ENCODE results near the gene SH2D4B. TPM values are rescaled to one million over a fixed set of nuclear protein-coding genes. Genes with fewer than 3 reads are reported as not detected.

SH2D4B gene
- total RNA-seq, 4 donors from 2014 or later, result 0.18 to 0.23 TPM; not detected in 2

GRCh38 chr10:80670774-80671173 is 133.1 kb downstream of the SH2D4B start:
- WGBS, result 90% methylated on average over 6 of the region's 6 CpGs

GRCh38 chr10:80671847-80672246 is 134.1 kb downstream of the SH2D4B start:
- Histone ChIP-seq H3K27ac (no peak overlapping the region), H3K4me1 (no peaks in the 10 kb centered on the region), H3K36me3 (no peaks in the 10 kb centered on the region), H3K27me3 (no peaks in the 10 kb centered on the region), H3K9me3 (no peaks in the 10 kb centered on the region), H3K4me3 (no peak overlapping the region)
- TF ChIP-seq POLR2A (IDR thresholded peaks at IDR 0.05) (no peak), CTCF (IDR thresholded peaks at IDR 0.05) (no peak), POLR2AphosphoS5 (IDR thresholded peaks at IDR 0.05) (no peak), EP300 (IDR thresholded peaks at IDR 0.05) (no peak)
- no peak for DNase-seq (ENCODE audit: low spot score in 2 of 2)
- 81% methylated on average over 5 of the region's 5 CpGs for WGBS

More at GRCh38 chr10:80670774-80671173, 133.1 kb downstream of the SH2D4B start:
- TF ChIP-seq CTCF (IDR thresholded peaks at IDR 0.05) (no peak), EP300 (IDR thresholded peaks at IDR 0.05) (no peak), POLR2A (IDR thresholded peaks at IDR 0.05) (no peak), POLR2AphosphoS5 (IDR thresholded peaks at IDR 0.05) (no peak)
- DNase-seq (ENCODE audit: low spot score in 2 of 2), result no peak
- Histone ChIP-seq H3K36me3 (no peaks in the 10 kb centered on the region), H3K27me3 (no peaks in the 10 kb centered on the region), H3K4me3 (no peak overlapping the region), H3K9me3 (no peaks in the 10 kb centered on the region), H3K27ac (no peak overlapping the region), H3K4me1 (no peaks in the 10 kb centered on the region)

GRCh38 chr10:80672613-80673012 is 134.9 kb downstream of the SH2D4B start:
- Histone ChIP-seq H3K36me3 (no peaks in the 10 kb centered on the region), H3K27ac (no peak overlapping the region), H3K27me3 (no peaks in the 10 kb centered on the region), H3K4me3 (no peak overlapping the region), H3K4me1 (no peaks in the 10 kb centered on the region), H3K9me3 (no peaks in the 10 kb centered on the region)
- WGBS, result 73% methylated on average over 3 of the region's 3 CpGs
- TF ChIP-seq CTCF (IDR thresholded peaks at IDR 0.05) (no peak), POLR2A (IDR thresholded peaks at IDR 0.05) (no peak), POLR2AphosphoS5 (IDR thresholded peaks at IDR 0.05) (no peak), EP300 (IDR thresholded peaks at IDR 0.05) (no peak)
- DNase-seq (ENCODE audit: low spot score in 2 of 2), result no peak

GRCh38 chr10:80674809-80675208 is 137.1 kb downstream of the SH2D4B start:
- WGBS, result 79% methylated on average over 1 of the region's 1 CpG

GRCh38 chr10:80681142-80681541 is 143.4 kb downstream of the SH2D4B start:
- Histone ChIP-seq H3K27ac (no peak overlapping the region), H3K36me3 (no peaks in the 10 kb centered on the region), H3K27me3 (no peaks in the 10 kb centered on the region), H3K9me3 (no peaks in the 10 kb centered on the region), H3K4me1 (no peaks in the 10 kb centered on the region), H3K4me3 (no peak overlapping the region)
- DNase-seq (ENCODE audit: low spot score in 2 of 2), result no peak
- no peak for TF ChIP-seq EP300 (IDR thresholded peaks at IDR 0.05)
- no peak for TF ChIP-seq POLR2AphosphoS5 (IDR thresholded peaks at IDR 0.05)
- no peak for TF ChIP-seq POLR2A (IDR thresholded peaks at IDR 0.05)
- no peak for TF ChIP-seq CTCF (IDR thresholded peaks at IDR 0.05)
- WGBS, result 79% methylated on average over 1 of the region's 1 CpG

More at GRCh38 chr10:80674809-80675208, 137.1 kb downstream of the SH2D4B start:
- no peaks in the 10 kb centered on the region for H3K4me1 ChIP-seq
- H3K9me3 ChIP-seq, result no peaks in the 10 kb centered on the region
- H3K27ac ChIP-seq, result no peak overlapping the region
- no peak for DNase-seq (ENCODE audit: low spot score in 2 of 2)
- TF ChIP-seq POLR2A (IDR thresholded peaks at IDR 0.05) (no peak), CTCF (IDR thresholded peaks at IDR 0.05) (no peak), EP300 (IDR thresholded peaks at IDR 0.05) (no peak), POLR2AphosphoS5 (IDR thresholded peaks at IDR 0.05) (no peak)
- no peaks in the 10 kb centered on the region for H3K27me3 ChIP-seq
- H3K4me3 ChIP-seq, result no peak overlapping the region
- H3K36me3 ChIP-seq, result no peaks in the 10 kb centered on the region
